ENCODE measurements around the gene PHF19. TPM values are rescaled to one million over a fixed set of nuclear protein-coding genes. Genes with fewer than 3 reads are reported as not detected.

PHF19 gene
- total and polyA plus RNA-seq, 2 experiments from 2014 or later = 16.8 to 31.0 TPM

DNA sequence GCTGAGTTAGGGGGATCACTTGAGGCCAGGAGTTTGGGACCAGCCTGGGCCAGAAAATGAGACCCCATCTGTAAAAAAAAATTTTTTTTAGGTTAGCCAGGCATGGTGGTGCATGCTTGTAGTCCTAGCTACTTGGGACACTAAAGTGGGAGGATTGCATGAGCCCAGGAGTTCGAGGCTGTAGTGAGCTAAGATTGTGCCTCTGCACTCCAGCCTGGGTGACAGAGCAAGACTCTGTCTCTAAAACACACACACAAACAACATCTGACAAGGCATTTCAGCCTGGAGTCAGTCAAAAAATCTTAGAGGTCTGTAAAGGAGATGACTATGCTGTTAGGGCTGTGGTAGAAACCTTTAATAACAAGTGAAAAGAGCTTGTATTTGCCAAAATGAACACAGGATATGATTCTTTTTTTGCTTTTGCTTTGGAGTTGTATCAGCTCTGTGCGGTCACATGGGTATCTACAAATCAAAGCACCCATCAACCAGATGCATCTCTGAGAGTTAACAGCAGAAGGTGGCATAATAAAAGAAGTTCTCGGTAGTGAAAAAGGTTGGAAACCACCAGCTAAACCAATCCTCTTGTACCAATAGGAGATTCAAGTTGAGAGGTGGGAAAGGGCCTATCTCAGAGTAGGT lies 30.6 kb downstream of the PHF19 start:
- H3K27me3 ChIP-seq (ENCODE audit: insufficient read depth) = no peaks in the 10 kb centered on the region
- peaks cover 13% of the 10 kb centered on the region for H3K4me1 ChIP-seq (ENCODE audit: insufficient read depth)
- peak overlapping the region; percentile 74 for H3K27ac ChIP-seq (ENCODE audit: low read depth)
- Mint-ChIP-seq H3K4me1 (peaks cover 22% of the 10 kb centered on the region), H3K27ac (no peak overlapping the region), H3K36me3 (ENCODE audit: low read depth) (peaks cover 16% of the 10 kb centered on the region), H3K4me3 (no peak overlapping the region), H3K27me3 (ENCODE audit: insufficient read depth, low read depth, poor library complexity) (peaks cover 8% of the 10 kb centered on the region), H3K9me3 (no peaks in the 10 kb centered on the region)
- no peak overlapping the region for H3K4me3 ChIP-seq
- no peak overlapping the region for H3K4me2 ChIP-seq
- H3K36me3 ChIP-seq (ENCODE audit: insufficient read depth) = no peaks in the 10 kb centered on the region
- TF ChIP-seq, protein P1, sequence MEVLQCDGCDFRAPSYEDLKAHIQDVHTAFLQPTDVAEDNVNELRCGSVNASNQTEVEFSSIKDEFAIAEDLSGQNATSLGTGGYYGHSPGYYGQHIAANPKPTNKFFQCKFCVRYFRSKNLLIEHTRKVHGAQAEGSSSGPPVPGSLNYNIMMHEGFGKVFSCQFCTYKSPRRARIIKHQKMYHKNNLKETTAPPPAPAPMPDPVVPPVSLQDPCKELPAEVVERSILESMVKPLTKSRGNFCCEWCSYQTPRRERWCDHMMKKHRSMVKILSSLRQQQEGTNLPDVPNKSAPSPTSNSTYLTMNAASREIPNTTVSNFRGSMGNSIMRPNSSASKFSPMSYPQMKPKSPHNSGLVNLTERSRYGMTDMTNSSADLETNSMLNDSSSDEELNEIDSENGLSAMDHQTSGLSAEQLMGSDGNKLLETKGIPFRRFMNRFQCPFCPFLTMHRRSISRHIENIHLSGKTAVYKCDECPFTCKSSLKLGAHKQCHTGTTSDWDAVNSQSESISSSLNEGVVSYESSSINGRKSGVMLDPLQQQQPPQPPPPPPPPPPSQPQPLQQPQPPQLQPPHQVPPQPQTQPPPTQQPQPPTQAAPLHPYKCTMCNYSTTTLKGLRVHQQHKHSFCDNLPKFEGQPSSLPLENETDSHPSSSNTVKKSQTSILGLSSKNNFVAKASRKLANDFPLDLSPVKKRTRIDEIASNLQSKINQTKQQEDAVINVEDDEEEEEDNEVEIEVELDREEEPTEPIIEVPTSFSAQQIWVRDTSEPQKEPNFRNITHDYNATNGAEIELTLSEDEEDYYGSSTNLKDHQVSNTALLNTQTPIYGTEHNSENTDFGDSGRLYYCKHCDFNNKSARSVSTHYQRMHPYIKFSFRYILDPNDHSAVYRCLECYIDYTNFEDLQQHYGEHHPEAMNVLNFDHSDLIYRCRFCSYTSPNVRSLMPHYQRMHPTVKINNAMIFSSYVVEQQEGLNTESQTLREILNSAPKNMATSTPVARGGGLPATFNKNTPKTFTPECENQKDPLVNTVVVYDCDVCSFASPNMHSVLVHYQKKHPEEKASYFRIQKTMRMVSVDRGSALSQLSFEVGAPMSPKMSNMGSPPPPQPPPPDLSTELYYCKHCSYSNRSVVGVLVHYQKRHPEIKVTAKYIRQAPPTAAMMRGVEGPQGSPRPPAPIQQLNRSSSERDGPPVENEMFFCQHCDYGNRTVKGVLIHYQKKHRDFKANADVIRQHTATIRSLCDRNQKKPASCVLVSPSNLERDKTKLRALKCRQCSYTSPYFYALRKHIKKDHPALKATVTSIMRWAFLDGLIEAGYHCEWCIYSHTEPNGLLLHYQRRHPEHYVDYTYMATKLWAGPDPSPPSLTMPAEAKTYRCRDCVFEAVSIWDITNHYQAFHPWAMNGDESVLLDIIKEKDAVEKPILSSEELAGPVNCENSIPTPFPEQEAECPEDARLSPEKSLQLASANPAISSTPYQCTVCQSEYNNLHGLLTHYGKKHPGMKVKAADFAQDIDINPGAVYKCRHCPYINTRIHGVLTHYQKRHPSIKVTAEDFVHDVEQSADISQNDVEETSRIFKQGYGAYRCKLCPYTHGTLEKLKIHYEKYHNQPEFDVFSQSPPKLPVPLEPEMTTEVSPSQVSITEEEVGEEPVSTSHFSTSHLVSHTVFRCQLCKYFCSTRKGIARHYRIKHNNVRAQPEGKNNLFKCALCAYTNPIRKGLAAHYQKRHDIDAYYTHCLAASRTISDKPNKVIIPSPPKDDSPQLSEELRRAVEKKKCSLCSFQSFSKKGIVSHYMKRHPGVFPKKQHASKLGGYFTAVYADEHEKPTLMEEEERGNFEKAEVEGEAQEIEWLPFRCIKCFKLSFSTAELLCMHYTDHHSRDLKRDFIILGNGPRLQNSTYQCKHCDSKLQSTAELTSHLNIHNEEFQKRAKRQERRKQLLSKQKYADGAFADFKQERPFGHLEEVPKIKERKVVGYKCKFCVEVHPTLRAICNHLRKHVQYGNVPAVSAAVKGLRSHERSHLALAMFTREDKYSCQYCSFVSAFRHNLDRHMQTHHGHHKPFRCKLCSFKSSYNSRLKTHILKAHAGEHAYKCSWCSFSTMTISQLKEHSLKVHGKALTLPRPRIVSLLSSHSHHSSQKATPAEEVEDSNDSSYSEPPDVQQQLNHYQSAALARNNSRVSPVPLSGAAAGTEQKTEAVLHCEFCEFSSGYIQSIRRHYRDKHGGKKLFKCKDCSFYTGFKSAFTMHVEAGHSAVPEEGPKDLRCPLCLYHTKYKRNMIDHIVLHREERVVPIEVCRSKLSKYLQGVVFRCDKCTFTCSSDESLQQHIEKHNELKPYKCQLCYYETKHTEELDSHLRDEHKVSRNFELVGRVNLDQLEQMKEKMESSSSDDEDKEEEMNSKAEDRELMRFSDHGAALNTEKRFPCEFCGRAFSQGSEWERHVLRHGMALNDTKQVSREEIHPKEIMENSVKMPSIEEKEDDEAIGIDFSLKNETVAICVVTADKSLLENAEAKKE (CRISPR knock-in tag; IDR thresholded peaks at IDR 0.05) = no peak
- TF ChIP-seq ZNF114 (CRISPR knock-in tag; IDR thresholded peaks at IDR 0.05) (no peak), STAT1 (IDR thresholded peaks at IDR 0.05; ENCODE audit: unreplicated experiment) (no peak), CREB1 (CRISPR knock-in tag; IDR thresholded peaks at IDR 0.05; ENCODE audit: low read depth) (no peak), JUNB (IDR thresholded peaks at IDR 0.05; ENCODE audit: unreplicated experiment) (no peak), POLR2AphosphoS5 (IDR thresholded peaks at IDR 0.05; ENCODE audit: low read depth) (no peak), ZNF331 (CRISPR knock-in tag; IDR thresholded peaks at IDR 0.05; ENCODE audit: low read depth) (no peak), EZH2phosphoT487 (IDR thresholded peaks at IDR 0.05; ENCODE audit: unreplicated experiment) (no peak), NANOG (IDR thresholded peaks at IDR 0.05; ENCODE audit: borderline replicate concordance) (no peak), EZH2 (IDR thresholded peaks at IDR 0.05; ENCODE audit: low read depth, unreplicated experiment) (no peak)
- TF ChIP-seq, protein P2, sequence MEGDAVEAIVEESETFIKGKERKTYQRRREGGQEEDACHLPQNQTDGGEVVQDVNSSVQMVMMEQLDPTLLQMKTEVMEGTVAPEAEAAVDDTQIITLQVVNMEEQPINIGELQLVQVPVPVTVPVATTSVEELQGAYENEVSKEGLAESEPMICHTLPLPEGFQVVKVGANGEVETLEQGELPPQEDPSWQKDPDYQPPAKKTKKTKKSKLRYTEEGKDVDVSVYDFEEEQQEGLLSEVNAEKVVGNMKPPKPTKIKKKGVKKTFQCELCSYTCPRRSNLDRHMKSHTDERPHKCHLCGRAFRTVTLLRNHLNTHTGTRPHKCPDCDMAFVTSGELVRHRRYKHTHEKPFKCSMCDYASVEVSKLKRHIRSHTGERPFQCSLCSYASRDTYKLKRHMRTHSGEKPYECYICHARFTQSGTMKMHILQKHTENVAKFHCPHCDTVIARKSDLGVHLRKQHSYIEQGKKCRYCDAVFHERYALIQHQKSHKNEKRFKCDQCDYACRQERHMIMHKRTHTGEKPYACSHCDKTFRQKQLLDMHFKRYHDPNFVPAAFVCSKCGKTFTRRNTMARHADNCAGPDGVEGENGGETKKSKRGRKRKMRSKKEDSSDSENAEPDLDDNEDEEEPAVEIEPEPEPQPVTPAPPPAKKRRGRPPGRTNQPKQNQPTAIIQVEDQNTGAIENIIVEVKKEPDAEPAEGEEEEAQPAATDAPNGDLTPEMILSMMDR (conservative IDR thresholded peaks at IDR 0.05; ENCODE audit: low read depth in 2 of 2) = no peak
- TF ChIP-seq, protein P3, sequence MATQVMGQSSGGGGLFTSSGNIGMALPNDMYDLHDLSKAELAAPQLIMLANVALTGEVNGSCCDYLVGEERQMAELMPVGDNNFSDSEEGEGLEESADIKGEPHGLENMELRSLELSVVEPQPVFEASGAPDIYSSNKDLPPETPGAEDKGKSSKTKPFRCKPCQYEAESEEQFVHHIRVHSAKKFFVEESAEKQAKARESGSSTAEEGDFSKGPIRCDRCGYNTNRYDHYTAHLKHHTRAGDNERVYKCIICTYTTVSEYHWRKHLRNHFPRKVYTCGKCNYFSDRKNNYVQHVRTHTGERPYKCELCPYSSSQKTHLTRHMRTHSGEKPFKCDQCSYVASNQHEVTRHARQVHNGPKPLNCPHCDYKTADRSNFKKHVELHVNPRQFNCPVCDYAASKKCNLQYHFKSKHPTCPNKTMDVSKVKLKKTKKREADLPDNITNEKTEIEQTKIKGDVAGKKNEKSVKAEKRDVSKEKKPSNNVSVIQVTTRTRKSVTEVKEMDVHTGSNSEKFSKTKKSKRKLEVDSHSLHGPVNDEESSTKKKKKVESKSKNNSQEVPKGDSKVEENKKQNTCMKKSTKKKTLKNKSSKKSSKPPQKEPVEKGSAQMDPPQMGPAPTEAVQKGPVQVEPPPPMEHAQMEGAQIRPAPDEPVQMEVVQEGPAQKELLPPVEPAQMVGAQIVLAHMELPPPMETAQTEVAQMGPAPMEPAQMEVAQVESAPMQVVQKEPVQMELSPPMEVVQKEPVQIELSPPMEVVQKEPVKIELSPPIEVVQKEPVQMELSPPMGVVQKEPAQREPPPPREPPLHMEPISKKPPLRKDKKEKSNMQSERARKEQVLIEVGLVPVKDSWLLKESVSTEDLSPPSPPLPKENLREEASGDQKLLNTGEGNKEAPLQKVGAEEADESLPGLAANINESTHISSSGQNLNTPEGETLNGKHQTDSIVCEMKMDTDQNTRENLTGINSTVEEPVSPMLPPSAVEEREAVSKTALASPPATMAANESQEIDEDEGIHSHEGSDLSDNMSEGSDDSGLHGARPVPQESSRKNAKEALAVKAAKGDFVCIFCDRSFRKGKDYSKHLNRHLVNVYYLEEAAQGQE (IDR thresholded peaks at IDR 0.05; ENCODE audit: unreplicated experiment) = no peak
- TF ChIP-seq, protein P4, sequence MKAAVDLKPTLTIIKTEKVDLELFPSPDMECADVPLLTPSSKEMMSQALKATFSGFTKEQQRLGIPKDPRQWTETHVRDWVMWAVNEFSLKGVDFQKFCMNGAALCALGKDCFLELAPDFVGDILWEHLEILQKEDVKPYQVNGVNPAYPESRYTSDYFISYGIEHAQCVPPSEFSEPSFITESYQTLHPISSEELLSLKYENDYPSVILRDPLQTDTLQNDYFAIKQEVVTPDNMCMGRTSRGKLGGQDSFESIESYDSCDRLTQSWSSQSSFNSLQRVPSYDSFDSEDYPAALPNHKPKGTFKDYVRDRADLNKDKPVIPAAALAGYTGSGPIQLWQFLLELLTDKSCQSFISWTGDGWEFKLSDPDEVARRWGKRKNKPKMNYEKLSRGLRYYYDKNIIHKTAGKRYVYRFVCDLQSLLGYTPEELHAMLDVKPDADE (IDR thresholded peaks at IDR 0.05) = no peak
- no peak for ATAC-seq
- no peaks in the 10 kb centered on the region for H3F3A ChIP-seq (replicated peaks; ENCODE audit: low read depth)
- no peaks in the 10 kb centered on the region for H4K20me1 ChIP-seq (replicated peaks; ENCODE audit: insufficient read depth)
- H2AFZ ChIP-seq = no peak overlapping the region
- peaks cover 29% of the 10 kb centered on the region for H3K79me2 ChIP-seq (replicated peaks; ENCODE audit: insufficient read depth)
- no peak for DNase-seq (ENCODE audit: low spot score)
- H3K9me2 ChIP-seq (ENCODE audit: insufficient read depth) = no peaks in the 10 kb centered on the region

Data from GM23338 (cell line).